ENCODE measurements around the gene USHBP1. TPM values are rescaled to one million over a fixed set of nuclear protein-coding genes. Genes with fewer than 3 reads are reported as not detected.

The USHBP1 gene
- total and polyA plus RNA-seq, 2 of the 4 experiments (the other 2 are of a cell fraction): not detected

DNA sequence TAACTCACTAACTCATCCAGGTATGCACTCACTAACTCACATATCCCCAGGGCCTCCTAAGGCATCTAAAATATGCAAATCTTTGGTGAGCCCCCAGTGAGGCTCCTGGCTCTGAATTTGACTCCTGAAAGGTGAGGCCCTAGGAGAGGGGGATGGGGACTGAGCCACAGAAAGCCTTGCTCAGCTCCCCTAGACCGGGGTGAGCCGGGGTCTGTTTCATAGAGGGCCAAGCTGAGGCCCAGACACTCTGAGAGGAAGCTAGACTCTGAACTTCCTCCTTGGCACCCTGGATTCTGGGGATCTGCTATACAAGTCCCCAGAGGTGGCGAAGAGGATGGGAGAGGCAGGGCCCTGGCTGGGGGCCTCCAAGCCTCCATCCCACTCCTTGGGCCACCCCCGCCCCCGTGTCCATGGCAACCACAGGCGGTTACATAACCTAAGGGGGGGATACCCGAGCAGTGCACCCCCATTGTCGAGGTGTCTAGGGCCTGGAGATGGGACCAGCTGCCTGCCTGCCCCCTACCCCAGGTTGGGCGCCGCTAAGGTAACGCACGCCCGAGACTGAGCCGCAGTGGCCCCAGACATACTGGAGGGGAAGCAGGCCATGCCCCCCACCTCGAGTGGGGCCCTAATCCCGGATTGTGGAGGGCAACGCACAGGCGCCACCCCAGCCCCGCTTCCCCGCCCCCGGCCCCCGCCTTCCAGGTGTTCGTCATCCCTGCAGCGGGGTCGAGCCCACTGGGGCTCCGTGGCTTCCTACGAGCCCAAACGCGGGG lies 38.0 kb upstream of the USHBP1 start:
- ATAC-seq (ENCODE audit: low read depth) (no peak), DNase-seq (no peak)
- WGBS, 2 experiments (ENCODE audit: extremely low coverage in 2 of 2, insufficient read length in 1 of 2): 10% methylated on average over 17 of the region's 29 CpGs; no CpG with 5 or more reads in 1 of the 2 experiments
- CTCF ChIA-PET: no interaction called here
- intact Hi-C loops (cut with micrococcal nuclease): loop anchor here (1.0 kb wide), 1 partner anchor 10 kb away; no protein-coding TSS in a partner anchor
- Histone ChIP-seq H4K8ac (ENCODE audit: low read depth in 2 of 2, low read length in 2 of 2) (peak overlapping the region; percentile 21 to 36; a peak in 2 of 4 replicates), H3K14ac (replicated peaks; ENCODE audit: low read depth, low read length) (peak overlapping the region; percentile 37; the same call in 1 of the 2 replicates), H3K4me1 (ENCODE audit: control insufficient read depth, insufficient read depth, low read length) (peaks cover 8% of the 10 kb centered on the region), H3K27ac (ENCODE audit: insufficient read depth, low read length) (peak overlapping the region; percentile 11), H4K20me1 (ENCODE audit: insufficient read depth, low read length) (no peaks in the 10 kb centered on the region), H4K5ac (ENCODE audit: low read depth, low read length) (no peak overlapping the region), H4K91ac (ENCODE audit: insufficient read depth, low read depth, low read length) (peak overlapping the region; percentile 49; the same call in 1 of the 2 replicates), H3K4me3 (ENCODE audit: insufficient read depth, low read depth, low read length) (peak overlapping the region; percentile 61), H3K56ac (ENCODE audit: extremely low read depth, insufficient read depth, low read length) (no peak overlapping the region), H3K18ac (ENCODE audit: low read depth, low read length) (no peak overlapping the region), H2BK5ac (ENCODE audit: low read depth, low read length, poor library complexity, severe bottlenecking) (peak overlapping the region; percentile 31), H3K23ac (ENCODE audit: low read depth, low read length) (no peak overlapping the region), H2AK5ac (ENCODE audit: low read depth, low read length) (peak overlapping the region; percentile 24; the same call in 1 of the 2 replicates), H3K9me3 (ENCODE audit: control insufficient read depth, insufficient read depth, low read length) (peaks cover 4% of the 10 kb centered on the region), H3K4me2 (ENCODE audit: low read depth, low read length) (peak overlapping the region; percentile 90), H3K79me1 (ENCODE audit: low read depth in 1 of 2, low read length in 2 of 2) (peaks cover 14 to 44% of the 10 kb centered on the region in 2 experiments), H2AK9ac (replicated peaks; ENCODE audit: low read depth, low read length, poor library complexity) (peak overlapping the region; percentile 90), H3K27me3 (ENCODE audit: control insufficient read depth, insufficient read depth, low read length) (no peaks in the 10 kb centered on the region), H3K9me1 (ENCODE audit: insufficient read depth, low read length) (peaks cover 14% of the 10 kb centered on the region), H2AFZ (replicated peaks; ENCODE audit: low read length, poor library complexity) (peak overlapping the region; percentile 90), H2BK20ac (ENCODE audit: low read depth, low read length) (no peak overlapping the region), H3K9ac (ENCODE audit: low read depth, low read length) (peak overlapping the region; percentile 35), H2BK120ac (ENCODE audit: low read depth, low read length) (0 out of 2 replicates have a peak overlapping the region, but pooled peaks have one; percentile 3), H3K4ac (ENCODE audit: low read depth, low read length) (peak overlapping the region; percentile 19; the same call in 1 of the 2 replicates), H2BK15ac (ENCODE audit: low read depth, low read length) (no peak overlapping the region), H3K36me3 (ENCODE audit: control insufficient read depth, insufficient read depth, low read length) (peaks cover 8% of the 10 kb centered on the region)
- no TSS peak for BruUV-seq (replicated peaks)
- dilution Hi-C loops (cut with HindIII; ENCODE audit: low sequenced_read_pairs, unreplicated experiment): no loop called here
- POLR2A ChIA-PET (ENCODE audit: unreplicated experiment): no interaction called here
- in situ Hi-C loops (cut with MboI; ENCODE audit: low sequenced_read_pairs): no loop called here
- TF ChIP-seq NFE2L2 (IDR thresholded peaks at IDR 0.05; ENCODE audit: low read depth, low read length) (no peak), BHLHE40 (IDR thresholded peaks at IDR 0.05; ENCODE audit: low read depth, low read length) (no peak), CHD1 (IDR thresholded peaks at IDR 0.05; ENCODE audit: low read depth, low read length) (no peak), MAZ (IDR thresholded peaks at IDR 0.05; ENCODE audit: borderline replicate concordance, low read depth, low read length) (no peak), FOS (IDR thresholded peaks at IDR 0.05; ENCODE audit: low read depth, low read length) (no peak), SMC3 (IDR thresholded peaks at IDR 0.05; ENCODE audit: low read depth, low read length) (no peak), RAD21 (IDR thresholded peaks at IDR 0.05; ENCODE audit: low read length) (no peak), RCOR1 (IDR thresholded peaks at IDR 0.05; ENCODE audit: insufficient replicate concordance, low read length) (no peak), RFX5 (IDR thresholded peaks at IDR 0.05; ENCODE audit: low read depth, low read length) (no peak), MAFK (IDR thresholded peaks at IDR 0.05; ENCODE audit: low read depth, low read length) (no peak), MXI1 (IDR thresholded peaks at IDR 0.05; ENCODE audit: borderline replicate concordance, low read depth, low read length) (no peak), POLR2A (IDR thresholded peaks at IDR 0.05; ENCODE audit: low read depth, low read length) (no peak)
- TF ChIP-seq, protein P1, sequence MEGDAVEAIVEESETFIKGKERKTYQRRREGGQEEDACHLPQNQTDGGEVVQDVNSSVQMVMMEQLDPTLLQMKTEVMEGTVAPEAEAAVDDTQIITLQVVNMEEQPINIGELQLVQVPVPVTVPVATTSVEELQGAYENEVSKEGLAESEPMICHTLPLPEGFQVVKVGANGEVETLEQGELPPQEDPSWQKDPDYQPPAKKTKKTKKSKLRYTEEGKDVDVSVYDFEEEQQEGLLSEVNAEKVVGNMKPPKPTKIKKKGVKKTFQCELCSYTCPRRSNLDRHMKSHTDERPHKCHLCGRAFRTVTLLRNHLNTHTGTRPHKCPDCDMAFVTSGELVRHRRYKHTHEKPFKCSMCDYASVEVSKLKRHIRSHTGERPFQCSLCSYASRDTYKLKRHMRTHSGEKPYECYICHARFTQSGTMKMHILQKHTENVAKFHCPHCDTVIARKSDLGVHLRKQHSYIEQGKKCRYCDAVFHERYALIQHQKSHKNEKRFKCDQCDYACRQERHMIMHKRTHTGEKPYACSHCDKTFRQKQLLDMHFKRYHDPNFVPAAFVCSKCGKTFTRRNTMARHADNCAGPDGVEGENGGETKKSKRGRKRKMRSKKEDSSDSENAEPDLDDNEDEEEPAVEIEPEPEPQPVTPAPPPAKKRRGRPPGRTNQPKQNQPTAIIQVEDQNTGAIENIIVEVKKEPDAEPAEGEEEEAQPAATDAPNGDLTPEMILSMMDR (conservative IDR thresholded peaks at IDR 0.05; ENCODE audit: low read depth, low read length): no peak
- TF ChIP-seq, protein P2, sequence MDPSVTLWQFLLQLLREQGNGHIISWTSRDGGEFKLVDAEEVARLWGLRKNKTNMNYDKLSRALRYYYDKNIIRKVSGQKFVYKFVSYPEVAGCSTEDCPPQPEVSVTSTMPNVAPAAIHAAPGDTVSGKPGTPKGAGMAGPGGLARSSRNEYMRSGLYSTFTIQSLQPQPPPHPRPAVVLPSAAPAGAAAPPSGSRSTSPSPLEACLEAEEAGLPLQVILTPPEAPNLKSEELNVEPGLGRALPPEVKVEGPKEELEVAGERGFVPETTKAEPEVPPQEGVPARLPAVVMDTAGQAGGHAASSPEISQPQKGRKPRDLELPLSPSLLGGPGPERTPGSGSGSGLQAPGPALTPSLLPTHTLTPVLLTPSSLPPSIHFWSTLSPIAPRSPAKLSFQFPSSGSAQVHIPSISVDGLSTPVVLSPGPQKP (IDR thresholded peaks at IDR 0.05; ENCODE audit: borderline replicate concordance, low read depth, low read length): no peak
